Endometrium (tissue), 2 donors: ENCODE data around the gene TIMP1.

Source experiments
- FAIRE-seq: peaks from 2 replicates; lab custom pipeline; 2012; peaks lifted over from hg19 to GRCh38; lab: Jason Lieb, UNC
- donor health status: control.
- donor health status: control.

Gene TIMP1

GRCh38 chrX:47573341-47574075 is 8.7 kb upstream of the TIMP1 start:
- no peak for FAIRE-seq

- no peak for FAIRE-seq
Observed at GRCh38 chrX:47574076-47574546, 8.1 kb upstream of the TIMP1 start.

- FAIRE-seq, result no peak
Observed at GRCh38 chrX:47574547-47575301, 7.5 kb upstream of the TIMP1 start.

- no peak for FAIRE-seq
Observed at GRCh38 chrX:47576021-47576898, 6.0 kb upstream of the TIMP1 start.

GRCh38 chrX:47577424-47577823 is 4.8 kb upstream of the TIMP1 start:
- FAIRE-seq, result no peak

- FAIRE-seq, result no peak
Observed at GRCh38 chrX:47577901-47578300, 4.3 kb upstream of the TIMP1 start.

GRCh38 chrX:47578692-47579091 is 3.5 kb upstream of the TIMP1 start:
- no peak for FAIRE-seq

- FAIRE-seq, result no peak
Observed at GRCh38 chrX:47579537-47579936, 2.7 kb upstream of the TIMP1 start.

GRCh38 chrX:47583240-47583861 is 1.1 kb downstream of the TIMP1 start:
- FAIRE-seq, result no peak

- FAIRE-seq, result no peak
Observed at GRCh38 chrX:47584714-47585113, 2.5 kb downstream of the TIMP1 start.

GRCh38 chrX:47585273-47585672 is 3.0 kb downstream of the TIMP1 start:
- no peak for FAIRE-seq

GRCh38 chrX:47586043-47586787 is 4.0 kb downstream of the TIMP1 start:
- no peak for FAIRE-seq

- no peak for FAIRE-seq
Observed at GRCh38 chrX:47587091-47587891, 5.1 kb downstream of the TIMP1 start.

GRCh38 chrX:47587906-47588735 is 5.9 kb downstream of the TIMP1 start:
- no peak for FAIRE-seq

GRCh38 chrX:47590984-47591383 is 8.7 kb downstream of the TIMP1 start:
- no peak for FAIRE-seq

GRCh38 chrX:47593522-47593921 is 11.3 kb downstream of the TIMP1 start:
- FAIRE-seq, result no peak

GRCh38 chrX:47595716-47596251 is 13.5 kb downstream of the TIMP1 start:
- FAIRE-seq, result no peak

- no peak for FAIRE-seq
Observed at GRCh38 chrX:47596256-47596655, 14.0 kb downstream of the TIMP1 start.

GRCh38 chrX:47597222-47597621 is 15.0 kb downstream of the TIMP1 start:
- no peak for FAIRE-seq
